HG02642 (cell line): ENCODE results near the gene ATG12.
A peak's percentile ranks its signal among the peaks of the same experiment; 100 is the strongest.
"Not testable (repeated sequence)": the region's sequence is repeated elsewhere in the genome, so short reads cannot be mapped to it uniquely, and the experiment has no call there.

Experiments
- ATAC-seq: cut with Tn5 transposase; IDR thresholded peaks from one replicate; pipeline ENCODE4 v1.9.1; 2021; ENCODE audit warnings: mild to moderate bottlenecking; ENCODE audit not compliant: unreplicated experiment, poor library complexity

ATG12 gene

DNA sequence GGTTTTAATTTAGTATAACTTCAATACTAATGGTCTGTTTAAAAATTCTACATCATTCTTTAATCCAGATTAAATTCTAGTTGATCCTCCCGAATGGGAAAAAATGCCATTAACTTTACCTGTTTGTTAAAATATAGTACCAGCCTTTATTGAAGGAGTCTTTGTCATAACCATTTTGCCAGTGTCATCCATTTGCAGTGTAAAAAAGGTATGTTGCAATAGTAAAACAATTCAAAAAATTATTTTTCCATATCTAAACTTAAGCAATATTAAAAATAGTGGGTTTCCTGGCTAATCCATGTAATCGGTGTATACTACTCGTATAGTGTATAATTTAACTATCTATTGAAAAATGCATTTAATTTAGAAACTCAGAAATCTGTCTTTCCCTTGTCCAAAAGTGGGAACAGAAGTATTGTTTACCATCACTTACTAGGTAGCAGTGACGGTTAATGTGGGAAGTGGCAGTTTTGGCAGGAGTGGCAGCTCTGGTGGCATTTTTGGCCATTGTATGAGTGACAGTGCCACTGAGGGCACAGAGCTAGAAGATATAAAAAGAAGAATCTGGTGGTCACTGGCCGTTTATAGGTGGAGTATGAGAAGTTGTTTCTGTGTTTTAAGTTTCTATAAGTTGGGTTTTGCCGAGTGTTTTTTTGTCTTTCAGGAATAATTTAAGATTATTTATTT, 2.2 kb upstream of the ATG12 start:
- no peak for ATAC-seq

DNA sequence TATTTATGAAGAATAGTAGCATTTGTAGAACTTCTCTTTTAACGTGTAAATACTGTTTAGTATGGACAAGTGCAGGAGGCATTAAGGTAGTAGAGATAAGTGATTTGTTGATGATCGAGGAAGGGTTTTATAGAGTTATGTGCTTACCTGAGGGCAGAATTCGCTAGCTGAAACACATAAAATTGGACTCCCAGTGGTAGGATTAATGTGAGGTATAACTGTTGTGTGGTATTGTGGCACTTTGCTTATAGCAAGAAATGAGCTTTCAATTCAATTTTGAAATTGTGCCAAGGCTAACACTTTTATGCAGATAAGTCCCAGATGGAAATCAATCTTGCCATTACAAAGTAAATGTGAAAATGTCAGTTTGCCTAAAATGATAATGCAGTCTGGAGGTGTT, 1.6 kb upstream of the ATG12 start:
- ATAC-seq: no peak

DNA sequence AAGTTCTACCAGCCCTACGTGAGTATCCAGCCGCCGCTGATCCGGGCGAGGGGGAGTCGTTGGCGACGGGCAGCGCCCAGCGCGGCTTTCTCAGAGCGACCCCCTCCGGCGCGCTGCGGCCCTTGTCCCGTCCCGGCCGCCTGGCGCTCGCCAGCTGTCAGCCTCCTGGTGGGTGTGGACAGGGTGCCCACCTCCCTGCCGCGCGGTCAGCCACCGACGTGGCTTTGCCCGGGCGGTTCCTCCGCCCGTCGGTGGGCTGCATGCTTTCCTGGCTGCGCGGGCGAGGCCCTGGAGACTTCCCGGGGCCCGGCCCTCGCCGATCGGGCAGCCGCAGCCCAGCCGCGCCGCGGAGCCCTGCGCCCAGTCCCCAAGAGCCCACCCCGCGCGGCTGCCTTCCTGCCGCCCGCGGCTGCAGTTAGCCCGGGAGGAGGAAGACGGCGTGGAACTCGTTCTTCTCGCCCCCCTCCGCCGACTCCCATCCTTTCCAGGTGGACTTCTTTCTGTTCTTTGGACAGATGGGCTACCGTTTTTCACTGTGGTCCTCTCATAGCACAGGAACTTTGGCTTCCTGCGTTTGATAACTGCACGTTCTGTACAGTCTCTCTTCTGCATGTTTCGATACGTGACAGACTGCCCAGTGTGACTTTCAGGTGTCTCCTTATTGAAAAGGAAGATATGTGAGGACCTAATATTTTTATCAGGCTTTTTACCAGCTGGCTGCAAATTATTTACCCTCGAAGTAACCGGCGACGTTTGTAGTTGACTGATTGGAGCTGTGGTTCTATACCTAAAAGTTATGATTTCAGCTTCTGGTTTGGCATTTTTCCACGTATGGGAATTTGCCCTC, 947 bp upstream of the ATG12 start:
- ATAC-seq: peak; percentile 40

DNA sequence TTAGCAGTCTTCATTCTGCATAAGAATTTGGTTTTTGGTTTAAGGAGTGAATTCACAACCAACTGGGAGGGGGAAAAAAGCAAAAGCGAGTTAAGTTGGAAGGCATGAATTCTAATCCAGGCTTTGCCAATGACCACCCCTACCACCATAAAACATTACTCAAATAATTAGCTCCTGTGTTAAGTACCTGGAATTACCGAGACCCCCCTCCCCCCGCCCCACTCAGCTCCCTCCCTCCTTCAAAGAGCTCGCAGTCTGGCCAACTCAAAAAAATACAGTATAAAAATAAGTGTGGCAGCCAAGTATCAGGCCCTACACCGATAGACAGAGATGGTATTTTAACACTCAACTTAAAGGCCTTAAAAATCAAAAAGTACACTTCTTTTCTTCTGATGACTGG, 492 bp downstream of the ATG12 start:
- no peak for ATAC-seq

DNA sequence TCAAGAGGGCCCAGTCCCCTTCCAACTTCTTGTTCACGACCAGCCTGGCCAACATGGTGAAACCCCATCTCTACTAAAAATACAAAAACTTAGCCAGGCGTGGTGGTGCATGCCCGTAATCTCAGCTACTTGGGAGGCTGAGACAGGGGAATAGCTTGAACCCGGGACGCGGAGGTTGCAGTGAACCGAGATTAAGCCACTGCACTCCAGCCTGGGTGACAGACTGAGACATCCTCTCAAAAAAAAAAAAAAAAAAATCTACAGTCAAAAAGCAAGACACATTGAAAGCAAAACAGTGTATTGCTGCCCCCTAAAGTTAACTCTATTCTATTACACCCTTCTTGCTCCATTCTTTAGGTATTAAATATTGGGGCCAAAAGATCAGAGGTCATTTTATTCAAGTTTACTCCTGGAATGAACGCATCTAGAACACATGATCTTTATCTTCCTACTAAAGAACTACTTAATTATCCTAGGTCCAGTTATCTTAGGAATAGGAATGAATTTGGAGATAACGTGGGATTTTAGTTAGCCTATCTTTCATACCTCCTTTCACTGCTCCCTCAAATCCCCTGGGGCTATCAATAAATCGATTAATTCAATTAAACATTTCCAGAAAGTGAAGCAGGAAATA, 2.4 kb downstream of the ATG12 start:
- ATAC-seq: no peak

DNA sequence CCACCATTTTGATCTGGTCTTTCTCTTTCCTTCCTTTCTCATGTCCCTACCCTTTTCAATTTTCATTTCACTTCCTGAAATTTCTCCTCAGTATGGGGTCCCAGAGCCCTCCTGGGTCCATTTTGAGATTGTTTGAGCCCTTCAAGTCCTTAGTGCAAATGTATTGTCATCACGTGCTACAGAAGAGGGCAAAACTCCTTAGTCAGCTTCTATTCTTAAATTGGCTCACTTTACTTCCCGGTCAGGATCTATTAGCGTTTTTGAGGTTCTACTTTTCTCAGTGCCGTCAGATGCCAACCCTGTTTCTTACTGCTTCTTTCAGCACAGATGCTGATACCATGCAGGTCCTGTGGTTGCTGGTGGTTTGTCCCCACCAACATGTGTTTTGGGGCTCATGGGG, 5.9 kb downstream of the ATG12 start:
- ATAC-seq: no peak

DNA sequence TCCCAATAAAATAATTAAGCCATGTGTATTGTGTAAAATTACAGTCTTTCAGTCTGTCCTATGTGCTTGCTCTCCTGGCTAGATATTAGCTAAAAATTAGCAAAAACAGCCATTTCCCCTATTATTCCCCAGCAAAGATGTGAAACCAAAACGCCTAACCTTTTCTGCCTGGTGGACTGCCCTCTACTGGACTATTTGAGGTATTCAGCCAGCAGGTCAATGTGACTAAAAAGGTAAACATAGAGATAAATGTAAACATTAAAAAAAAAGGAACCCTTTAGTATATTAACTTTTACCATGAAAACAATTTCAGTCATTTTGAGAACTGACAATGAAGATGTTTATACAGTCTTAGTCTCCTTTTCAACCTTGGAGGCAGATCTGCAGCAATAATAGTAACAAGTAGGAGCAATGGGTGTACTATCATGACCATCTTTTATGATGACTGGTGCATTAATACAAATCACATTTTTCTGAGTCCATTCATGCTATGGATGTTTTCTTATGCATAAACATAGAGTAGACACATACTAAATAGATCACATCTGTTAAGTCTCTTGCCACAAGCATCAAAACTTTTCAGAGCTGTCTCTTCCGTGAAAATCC, 10.1 kb downstream of the ATG12 start:
- ATAC-seq: peak; percentile 73

DNA sequence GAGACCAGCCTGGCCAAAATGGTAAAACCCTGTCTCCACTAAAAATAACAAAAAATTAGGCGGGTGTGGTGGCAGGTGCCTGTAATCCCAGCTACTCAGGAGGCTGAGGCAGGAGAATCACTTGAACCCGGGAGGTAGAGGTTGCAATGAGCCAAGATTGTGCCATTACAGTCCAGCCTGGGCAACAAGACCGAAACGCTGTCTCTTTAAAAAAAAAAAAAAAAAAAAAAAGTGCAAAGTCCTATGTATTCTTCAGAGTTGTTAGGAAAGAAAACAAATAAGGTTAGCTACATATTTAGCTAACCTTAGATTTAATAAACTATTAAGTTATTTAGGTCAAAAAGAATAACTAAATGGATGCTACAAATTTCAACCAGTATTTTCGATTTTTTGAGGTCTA, 11.5 kb downstream of the ATG12 start:
- ATAC-seq: no peak

DNA sequence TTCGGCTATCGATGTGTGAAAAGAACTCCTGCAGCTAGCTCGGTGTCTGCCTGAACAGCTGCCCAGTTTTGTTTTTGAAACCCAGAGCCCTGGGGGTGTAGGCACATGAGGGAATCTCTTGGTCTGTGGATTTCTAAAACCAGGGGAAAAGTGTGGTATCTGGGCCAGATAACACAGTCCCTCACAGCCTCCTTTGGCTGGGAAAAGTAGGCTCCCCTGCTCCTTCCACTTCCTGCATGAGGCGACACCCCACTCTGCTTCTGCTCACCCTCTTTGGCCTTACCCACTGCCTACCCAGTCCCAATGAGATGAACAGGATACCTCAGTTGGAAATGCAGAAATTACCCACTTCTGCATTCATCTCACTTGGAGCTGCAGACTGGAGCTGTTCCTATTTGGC, 15.4 kb downstream of the ATG12 start:
- no peak for ATAC-seq

DNA sequence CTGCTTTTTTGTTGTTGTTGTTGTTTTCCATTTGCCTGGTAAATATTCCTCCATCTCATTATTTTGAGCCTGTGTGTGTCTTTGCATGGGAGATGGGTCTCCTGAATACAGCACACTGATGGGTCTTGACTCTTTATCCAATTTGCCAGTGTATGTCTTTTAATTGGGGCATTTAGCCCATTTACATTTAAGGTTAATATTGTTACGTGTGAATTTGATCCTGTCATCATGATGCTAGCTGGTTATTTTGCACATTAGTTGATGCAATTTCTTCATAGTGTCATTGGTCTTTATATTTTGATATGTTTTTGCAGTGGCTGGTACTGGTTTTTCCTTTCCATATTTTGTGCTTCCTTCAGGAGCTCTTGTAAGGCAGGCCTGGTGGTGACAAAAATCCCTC, 16.4 kb downstream of the ATG12 start:
- not testable (repeated sequence) for ATAC-seq

DNA sequence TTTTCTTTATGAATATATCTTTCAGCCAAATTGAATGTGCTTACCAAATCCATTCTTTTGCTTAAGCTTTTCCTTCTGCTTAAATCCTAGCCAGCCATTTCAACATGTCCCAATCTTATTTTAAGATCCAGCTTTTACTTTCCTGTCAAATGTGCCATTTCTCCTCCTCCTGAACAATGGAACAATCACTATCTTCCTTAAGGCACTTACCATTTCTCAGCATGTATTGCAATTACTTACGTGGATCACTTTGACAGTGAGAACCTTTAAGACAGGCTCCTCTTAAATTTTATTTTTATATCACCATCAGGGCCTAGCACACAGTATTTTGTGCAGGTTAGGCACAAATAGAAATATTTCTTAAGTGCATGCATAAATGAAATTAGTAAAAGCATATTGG, 20.5 kb downstream of the ATG12 start:
- no peak for ATAC-seq

DNA sequence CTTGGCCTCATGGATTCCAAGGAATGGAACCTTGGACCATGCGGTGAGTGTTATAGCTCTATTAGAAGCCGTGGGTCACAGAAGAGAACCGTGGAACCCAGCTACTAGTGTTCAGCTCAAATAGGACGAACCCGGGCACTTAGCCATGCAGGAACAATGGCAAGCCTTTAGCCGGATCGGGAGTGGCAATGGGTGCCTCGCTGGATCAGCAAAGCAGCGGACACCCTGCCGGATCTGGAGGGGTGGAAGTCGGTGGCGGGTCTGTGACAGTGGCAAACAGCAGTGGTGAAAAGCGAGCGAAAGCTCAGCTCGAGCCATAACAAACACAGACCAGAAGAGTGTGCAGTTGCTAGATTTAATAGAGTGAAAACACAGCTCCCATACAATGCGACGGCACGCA, 22.5 kb downstream of the ATG12 start:
- ATAC-seq: no peak

DNA sequence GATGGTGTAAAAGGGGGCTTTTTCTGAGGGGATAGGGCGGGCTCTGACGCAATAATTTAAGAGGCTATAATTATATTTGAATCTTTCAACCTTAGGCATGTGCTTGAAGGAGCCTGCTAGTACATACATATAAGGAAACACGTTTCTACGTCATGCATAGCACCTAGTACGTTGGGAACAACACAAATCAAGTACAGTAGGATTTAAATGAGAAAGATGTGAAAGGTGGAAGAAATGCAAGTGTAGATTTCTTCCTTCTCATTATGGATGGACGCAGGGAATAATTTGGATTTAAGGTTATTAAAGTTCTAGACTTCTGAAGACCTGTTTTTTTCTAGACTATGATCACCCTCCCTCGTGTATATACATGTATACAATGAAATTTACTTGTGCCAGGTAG, 24.0 kb downstream of the ATG12 start:
- no peak for ATAC-seq

DNA sequence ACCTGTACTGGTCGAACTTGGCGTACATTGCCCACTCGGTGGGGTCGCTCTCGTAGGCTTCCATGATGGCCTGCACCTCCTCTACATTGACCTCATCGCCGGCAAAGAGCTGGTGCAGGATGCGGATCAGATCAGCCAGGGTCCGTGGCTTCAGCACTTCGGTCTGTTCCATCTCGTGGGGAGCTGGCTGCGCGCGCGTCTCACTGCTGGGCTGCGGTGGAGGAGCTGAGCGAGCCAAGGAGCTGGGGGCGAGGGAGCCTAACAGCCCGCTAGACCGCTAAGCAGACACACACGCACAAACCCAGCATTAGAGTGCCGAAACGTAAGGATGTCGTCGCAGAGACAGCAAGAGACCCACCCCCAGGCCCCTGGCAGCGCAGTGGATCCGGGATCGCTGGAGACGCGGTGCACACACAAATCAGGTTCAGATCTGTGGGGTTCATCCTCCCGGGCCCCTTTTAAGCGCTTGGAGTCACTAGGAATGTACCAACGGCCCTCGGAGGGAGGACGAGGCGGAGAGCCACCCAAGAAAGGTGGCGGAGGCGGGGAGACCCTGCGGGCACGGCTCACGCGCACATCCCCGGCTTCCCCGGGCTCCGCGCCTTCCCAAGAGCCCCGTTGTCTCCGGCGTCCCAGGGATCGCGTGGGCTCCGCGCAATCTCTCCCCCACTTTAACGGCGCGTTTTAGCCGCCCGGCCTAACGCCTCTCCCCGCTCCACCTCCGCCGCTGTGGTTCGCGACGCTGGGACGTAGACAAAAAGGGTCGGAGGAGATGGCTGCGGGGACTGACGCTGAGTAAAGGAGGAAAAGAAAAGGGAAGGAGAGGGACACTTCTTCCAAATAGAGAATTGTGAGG, 24.9 kb downstream of the ATG12 start, which contains the start of gene CDO1:
Gene CDO1, minus strand, starts transcription at position 434 of the 856 bp plus-strand sequence. Its CDS starts 262 bp downstream, at position 172.
- peak; percentile 56 for ATAC-seq

DNA sequence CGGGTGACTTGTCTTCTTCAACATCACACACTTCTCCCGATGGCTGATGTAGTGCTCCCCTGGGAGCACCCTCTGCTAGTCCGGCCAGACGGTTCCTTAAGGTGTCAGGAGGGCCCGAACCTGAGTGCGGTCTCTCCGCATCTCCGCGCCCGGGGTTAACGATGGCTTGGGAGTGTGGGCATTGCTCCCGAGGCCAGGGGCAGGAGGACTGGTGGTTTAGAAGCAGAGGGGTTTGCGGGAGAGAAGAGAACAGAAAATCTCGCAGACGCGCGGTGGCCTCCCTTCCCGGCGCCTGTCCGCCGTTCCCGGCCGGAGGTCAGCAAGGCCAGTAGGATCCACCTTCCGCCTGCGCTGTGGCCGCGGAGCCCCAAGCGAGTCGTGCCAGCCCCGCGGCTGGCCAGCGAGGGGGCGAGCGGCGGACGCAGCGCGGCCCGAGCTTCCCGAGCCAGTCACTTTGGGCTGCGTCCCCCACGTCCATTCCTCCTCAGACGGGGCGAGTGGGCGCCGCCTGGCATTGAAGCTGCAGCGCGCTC, 25.6 kb downstream of the ATG12 start:
- peak; percentile 17 for ATAC-seq

DNA sequence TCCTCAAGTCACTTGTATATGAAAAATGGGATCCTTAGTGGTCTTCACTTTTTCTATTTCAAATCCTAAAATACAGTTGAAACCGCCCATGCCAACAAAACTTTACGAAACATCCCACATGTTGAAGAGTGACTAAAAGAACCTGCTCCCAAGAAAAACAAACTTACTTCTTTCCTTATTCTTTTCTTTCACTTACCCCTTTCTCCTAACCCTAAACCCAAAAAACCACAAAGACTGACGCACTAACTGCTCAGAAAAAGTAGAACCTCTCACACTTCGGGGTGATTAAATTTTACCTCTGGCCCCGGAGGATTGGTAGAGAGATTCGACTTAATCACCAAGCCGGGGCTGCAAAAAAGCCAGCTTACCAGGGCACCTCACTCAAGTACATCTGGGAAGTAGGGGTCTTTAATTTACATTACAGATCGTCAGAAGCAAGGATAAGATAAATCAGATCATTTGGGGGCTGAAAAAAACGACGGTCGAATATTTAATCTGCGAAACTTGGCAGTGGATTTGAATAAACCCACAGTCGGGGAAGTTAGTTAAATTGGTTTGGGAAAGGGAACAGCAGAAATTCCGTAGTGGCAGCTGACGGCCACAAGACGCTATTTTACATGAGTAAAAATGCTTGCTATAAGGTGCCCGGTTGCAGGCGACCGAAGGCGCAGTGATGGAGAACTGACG, 26.2 kb downstream of the ATG12 start:
- no peak for ATAC-seq

DNA sequence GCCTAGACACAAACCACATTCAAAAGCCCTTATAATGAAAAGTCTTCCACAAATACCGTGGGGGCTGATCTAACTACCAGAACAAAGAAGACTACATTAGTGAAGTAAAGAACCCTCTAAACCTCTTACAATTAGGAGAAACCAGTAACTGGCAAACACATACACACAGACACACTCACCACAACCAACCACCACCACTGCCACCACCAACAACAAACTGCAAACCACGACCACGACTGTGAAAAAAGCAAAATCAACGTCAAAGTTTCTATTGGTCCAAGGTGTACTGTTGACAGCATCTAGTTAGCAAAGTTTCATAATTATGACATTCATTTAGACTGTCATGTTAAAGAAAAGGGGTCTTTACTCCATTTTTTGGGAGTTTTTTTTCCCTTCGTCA, 27.6 kb downstream of the ATG12 start:
- no peak for ATAC-seq

DNA sequence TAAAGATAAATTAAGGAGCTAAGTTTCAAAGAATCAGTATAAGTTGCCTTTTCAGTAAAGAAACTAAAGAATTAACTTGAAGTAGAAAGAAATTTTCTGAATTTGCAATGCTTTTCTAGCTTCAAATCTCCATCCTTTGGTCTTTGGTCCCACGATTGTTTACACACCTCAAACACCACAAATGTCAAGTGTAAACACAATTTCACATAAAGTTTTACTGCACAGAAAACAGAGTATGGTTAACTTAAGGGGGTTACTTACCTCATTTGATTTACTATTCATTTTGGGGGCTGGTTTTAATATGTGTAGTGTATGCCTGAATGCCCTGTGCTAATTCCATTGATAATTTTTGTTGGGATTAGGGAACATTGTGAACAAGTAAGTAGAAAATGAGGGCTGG, 29.0 kb downstream of the ATG12 start:
- ATAC-seq: no peak

DNA sequence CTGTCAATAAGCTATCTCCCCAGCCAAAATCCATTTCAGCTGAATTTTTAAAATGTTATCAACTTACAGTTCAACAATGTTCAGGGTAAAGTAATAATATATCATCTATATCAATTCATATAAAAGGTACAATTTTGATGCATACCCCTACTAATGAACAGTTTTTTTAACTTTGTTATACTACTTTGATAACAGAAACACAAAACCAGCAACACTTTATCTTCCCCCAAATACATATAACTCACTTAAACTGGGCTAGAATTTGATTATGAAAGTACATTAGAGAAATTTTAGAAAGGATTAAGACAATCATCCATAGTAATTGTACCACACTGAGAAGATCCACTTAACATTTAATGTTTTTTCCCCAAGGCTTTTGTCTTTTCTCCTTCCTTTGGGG, 30.0 kb downstream of the ATG12 start:
- ATAC-seq: no peak
